HEK293T (cell line): ENCODE measurements around the gene PPP2R1B.

Source experiments
- ARNT ChIP-seq: fragments of 450-650 bp; IDR thresholded peaks from 2 replicates; pipeline ENCODE4 v1.6.1; 2017; ENCODE audit warnings: mild to moderate bottlenecking
- CTBP1 ChIP-seq: fragments of 450-650 bp; IDR thresholded peaks from 2 replicates; pipeline ENCODE4 v1.6.1; 2016; ENCODE audit warnings: borderline replicate concordance
- HDGF ChIP-seq: fragments of 450-650 bp; IDR thresholded peaks from 2 replicates; pipeline ENCODE4 v1.6.1; 2017; ENCODE audit warnings: antibody characterized with exemption, borderline replicate concordance
- TF ChIP-seq, protein P1 (sequence below): fragments of 450-650 bp; IDR thresholded peaks from 2 replicates; pipeline ENCODE4 v1.6.1; 2016

DNA sequence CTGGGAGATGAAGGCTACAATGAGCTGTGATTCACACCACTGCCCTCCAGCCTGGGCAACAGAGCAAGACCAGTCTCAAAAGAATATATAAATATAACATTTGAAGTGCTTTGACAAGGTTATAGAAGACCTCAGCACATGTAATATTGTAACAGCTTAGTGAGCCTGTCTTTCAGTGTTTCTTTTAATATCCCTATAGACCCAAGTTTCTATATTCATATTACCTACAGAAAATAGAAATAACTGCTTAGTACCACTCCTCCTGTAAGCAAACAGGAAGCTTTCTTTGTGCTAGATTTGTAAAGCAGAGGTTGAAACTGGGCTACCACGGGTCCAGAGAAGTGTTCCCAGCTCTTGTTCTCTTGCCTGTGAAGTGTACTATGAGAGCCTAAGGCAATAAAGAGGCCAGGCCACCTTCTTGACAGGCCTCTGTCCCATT lies 68.2 kb downstream of the PPP2R1B start:
- TF ChIP-seq CTBP1 (no peak), HDGF (no peak), ARNT (no peak)
- TF ChIP-seq, protein P1, sequence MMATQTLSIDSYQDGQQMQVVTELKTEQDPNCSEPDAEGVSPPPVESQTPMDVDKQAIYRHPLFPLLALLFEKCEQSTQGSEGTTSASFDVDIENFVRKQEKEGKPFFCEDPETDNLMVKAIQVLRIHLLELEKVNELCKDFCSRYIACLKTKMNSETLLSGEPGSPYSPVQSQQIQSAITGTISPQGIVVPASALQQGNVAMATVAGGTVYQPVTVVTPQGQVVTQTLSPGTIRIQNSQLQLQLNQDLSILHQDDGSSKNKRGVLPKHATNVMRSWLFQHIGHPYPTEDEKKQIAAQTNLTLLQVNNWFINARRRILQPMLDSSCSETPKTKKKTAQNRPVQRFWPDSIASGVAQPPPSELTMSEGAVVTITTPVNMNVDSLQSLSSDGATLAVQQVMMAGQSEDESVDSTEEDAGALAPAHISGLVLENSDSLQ = no peak
